Kidney epithelial cell (primary cell): ENCODE data around the gene VMA21. TPM values are rescaled to one million over a fixed set of nuclear protein-coding genes. Genes with fewer than 3 reads are reported as not detected.

Experiments
- DNase-seq: peaks from one replicate; pipeline ENCODE4 v3.0.0-alpha.2; 2010; ENCODE audit warnings: low read depth
- H3K27me3 ChIP-seq: 2 replicates; pipeline ENCODE4 v1.6.0; 2011; ENCODE audit warnings: low read length; ENCODE audit not compliant: control insufficient read depth, insufficient read depth
- H3K36me3 ChIP-seq: 2 replicates; pipeline ENCODE4 v1.5.1; 2011; ENCODE audit warnings: low read length; ENCODE audit not compliant: control insufficient read depth, insufficient read depth
- H3K4me3 ChIP-seq: 2 replicates; pipeline ENCODE4 v1.5.1; 2011; ENCODE audit warnings: low read depth, mild to moderate bottlenecking, control low read depth, low read length
- CTCF ChIP-seq: IDR thresholded peaks from 2 replicates; pipeline ENCODE4 v1.5.1; 2011; ENCODE audit warnings: mild to moderate bottlenecking, moderate library complexity, low read length, control low read depth, inconsistent platforms; ENCODE audit not compliant: insufficient read depth, poor library complexity, severe bottlenecking
- total RNA-seq: library from RNA; depleted of rRNA; stranded (reverse); fragments of >200 nt; gene quantifications from 2 replicates; pipeline ENCODE4 v1.2.3, GENCODE V29; 2015

VMA21 gene
- total RNA-seq, 1 donor from 2014 or later, result 62.7 TPM

GRCh38 chrX:151419782-151420181 is 22.8 kb downstream of the VMA21 start:
- H3K27me3 ChIP-seq, result no peaks in the 10 kb centered on the region
- H3K4me3 ChIP-seq, result no peak overlapping the region
- DNase-seq, result no peak

GRCh38 chrX:151424505-151424904 is 27.5 kb downstream of the VMA21 start:
- TF ChIP-seq CTCF, result no peak
- Histone ChIP-seq H3K27me3 (no peaks in the 10 kb centered on the region), H3K36me3 (no peaks in the 10 kb centered on the region), H3K4me3 (no peak overlapping the region)
- no peak for DNase-seq

More at GRCh38 chrX:151419782-151420181, 22.8 kb downstream of the VMA21 start:
- no peak for TF ChIP-seq CTCF
- H3K36me3 ChIP-seq, result no peaks in the 10 kb centered on the region

GRCh38 chrX:151448509-151448908 is 51.5 kb downstream of the VMA21 start:
- no peaks in the 10 kb centered on the region for H3K36me3 ChIP-seq
- no peaks in the 10 kb centered on the region for H3K27me3 ChIP-seq
- H3K4me3 ChIP-seq, result no peak overlapping the region
- no peak for DNase-seq
- no peak for TF ChIP-seq CTCF

- DNase-seq, result peak; percentile 1
- no peak overlapping the region for H3K4me3 ChIP-seq
- H3K36me3 ChIP-seq, result no peaks in the 10 kb centered on the region
- H3K27me3 ChIP-seq, result no peaks in the 10 kb centered on the region
- TF ChIP-seq CTCF, result no peak
Measured at GRCh38 chrX:151458824-151459223, 61.8 kb downstream of the VMA21 start.

Other genes with a start within 250 kb of the VMA21 start
- gene GPR50, start 220.6 kb upstream of the VMA21 start, total RNA-seq, result not detected in 2 replicates
- not detected in 2 replicates for gene PASD1, start 166.5 kb downstream of the VMA21 start, total RNA-seq